ENCODE data around the gene GNG7.

The GNG7 gene

GRCh38 chr19:2700660-2701360 is 1.7 kb downstream of the GNG7 start:
- no peaks in the 10 kb centered on the region for H3K79me2 ChIP-seq (ENCODE audit: insufficient read depth, low read length)
- H3K4me2 ChIP-seq (ENCODE audit: insufficient read depth, low read length) = no peak overlapping the region
- no peaks in the 10 kb centered on the region for H3K9me3 ChIP-seq (ENCODE audit: insufficient read depth, low read length, severe bottlenecking)
- H4K20me1 ChIP-seq (ENCODE audit: insufficient read depth, low read length) = no peaks in the 10 kb centered on the region; the same call in 1 of the 2 replicates
- no peak overlapping the region for H3K9ac ChIP-seq (ENCODE audit: low read depth, low read length)
- no peaks in the 10 kb centered on the region for H3K27me3 ChIP-seq (ENCODE audit: insufficient read depth, low read length, poor library complexity)
- no peaks in the 10 kb centered on the region for H3K36me3 ChIP-seq (ENCODE audit: insufficient read depth, low read length)
- DNase-seq (no peak), ATAC-seq (ENCODE audit: insufficient read depth, low read depth) (no peak)
- H2AFZ ChIP-seq (ENCODE audit: low read depth, low read length) = no peak overlapping the region
- TF ChIP-seq CTCF (IDR thresholded peaks at IDR 0.05; ENCODE audit: borderline replicate concordance, extremely low read depth, low read length, poor library complexity, severe bottlenecking) = no peak
- TF ChIP-seq EZH2 (IDR thresholded peaks at IDR 0.05; ENCODE audit: borderline replicate concordance, low read depth, low read length, severe bottlenecking) = no peak
- no peak overlapping the region for H3K4me3 ChIP-seq (ENCODE audit: low read depth in 1 of 2, low read length in 2 of 2)
- H3K4me1 ChIP-seq (ENCODE audit: insufficient read depth, low read length) = no peaks in the 10 kb centered on the region
- H3K27ac ChIP-seq (ENCODE audit: low read length) = no peak overlapping the region

DNA sequence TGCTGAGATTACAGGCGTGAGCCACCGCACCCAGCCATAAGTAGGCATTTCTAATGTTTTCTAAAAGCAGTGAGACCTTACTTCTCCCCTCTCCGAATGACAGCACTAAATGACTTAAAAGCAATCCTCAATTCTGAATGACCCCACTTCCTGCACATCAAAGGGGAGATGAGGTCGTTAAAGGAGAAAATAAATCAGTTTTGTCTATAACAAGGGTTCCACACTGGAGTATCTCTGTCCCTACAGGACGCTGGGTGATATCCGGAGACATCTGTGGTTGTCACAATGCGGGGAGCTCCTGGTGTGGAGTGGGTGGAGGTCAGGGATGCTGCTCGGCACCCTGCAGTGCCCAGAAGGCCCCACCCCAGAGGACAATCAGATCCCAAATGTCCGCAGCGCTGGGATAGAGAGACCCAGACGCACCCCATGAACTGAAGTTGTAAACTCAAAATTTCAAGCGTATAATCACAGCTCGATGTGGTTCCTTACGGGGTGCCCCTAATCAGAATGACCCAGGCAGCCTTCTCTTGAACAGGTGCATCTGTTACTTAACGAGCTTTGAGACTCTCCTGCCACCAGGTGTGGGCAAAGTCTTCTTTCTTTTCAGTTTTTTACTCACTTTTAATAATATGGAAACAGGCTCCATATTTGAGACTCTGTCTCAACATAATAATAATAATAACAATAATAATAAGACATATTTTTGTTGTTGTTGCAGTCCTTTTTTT is 2.9 kb downstream of the GNG7 start:
- H3K27me3 ChIP-seq (ENCODE audit: insufficient read depth, low read length, poor library complexity) = no peaks in the 10 kb centered on the region
- TF ChIP-seq EZH2 (IDR thresholded peaks at IDR 0.05; ENCODE audit: borderline replicate concordance, low read depth, low read length, severe bottlenecking) = no peak
- no peak for TF ChIP-seq CTCF (IDR thresholded peaks at IDR 0.05; ENCODE audit: borderline replicate concordance, extremely low read depth, low read length, poor library complexity, severe bottlenecking)
- no peak overlapping the region for H3K9ac ChIP-seq (ENCODE audit: low read depth, low read length)
- no peak for DNase-seq
- H3K9me3 ChIP-seq (ENCODE audit: insufficient read depth, low read length, severe bottlenecking) = no peaks in the 10 kb centered on the region
- no peaks in the 10 kb centered on the region for H3K36me3 ChIP-seq (ENCODE audit: insufficient read depth, low read length)
- H3K79me2 ChIP-seq (ENCODE audit: insufficient read depth, low read length) = no peaks in the 10 kb centered on the region
- ATAC-seq (ENCODE audit: insufficient read depth, low read depth) = no peak
- H2AFZ ChIP-seq (ENCODE audit: low read depth, low read length) = no peak overlapping the region
- H3K27ac ChIP-seq (ENCODE audit: low read length) = no peak overlapping the region
- H4K20me1 ChIP-seq (ENCODE audit: insufficient read depth, low read length) = no peaks in the 10 kb centered on the region; the same call in 1 of the 2 replicates
- H3K4me1 ChIP-seq (ENCODE audit: insufficient read depth, low read length) = no peaks in the 10 kb centered on the region
- no peak overlapping the region for H3K4me3 ChIP-seq (ENCODE audit: low read depth in 1 of 2, low read length in 2 of 2)
- H3K4me2 ChIP-seq (ENCODE audit: insufficient read depth, low read length) = no peak overlapping the region

GRCh38 chr19:2694196-2694595 is 8.3 kb downstream of the GNG7 start:
- H3K9me3 ChIP-seq (ENCODE audit: insufficient read depth, low read length, severe bottlenecking) = no peaks in the 10 kb centered on the region
- ATAC-seq (ENCODE audit: insufficient read depth, low read depth) (no peak), DNase-seq (no peak)
- H3K36me3 ChIP-seq (ENCODE audit: insufficient read depth, low read length) = no peaks in the 10 kb centered on the region
- no peaks in the 10 kb centered on the region for H3K27me3 ChIP-seq (ENCODE audit: insufficient read depth, low read length, poor library complexity)
- no peak overlapping the region for H3K4me2 ChIP-seq (ENCODE audit: insufficient read depth, low read length)
- no peak overlapping the region for H3K27ac ChIP-seq (ENCODE audit: low read length)
- TF ChIP-seq EZH2 (IDR thresholded peaks at IDR 0.05; ENCODE audit: borderline replicate concordance, low read depth, low read length, severe bottlenecking) = no peak
- no peak for TF ChIP-seq CTCF (IDR thresholded peaks at IDR 0.05; ENCODE audit: borderline replicate concordance, extremely low read depth, low read length, poor library complexity, severe bottlenecking)
- no peak overlapping the region for H2AFZ ChIP-seq (ENCODE audit: low read depth, low read length)
- H3K79me2 ChIP-seq (ENCODE audit: insufficient read depth, low read length) = no peaks in the 10 kb centered on the region
- no peak overlapping the region for H3K9ac ChIP-seq (ENCODE audit: low read depth, low read length)
- no peaks in the 10 kb centered on the region for H4K20me1 ChIP-seq (ENCODE audit: insufficient read depth, low read length)
- no peaks in the 10 kb centered on the region for H3K4me1 ChIP-seq (ENCODE audit: insufficient read depth, low read length)
- no peak overlapping the region for H3K4me3 ChIP-seq (ENCODE audit: low read depth in 1 of 2, low read length in 2 of 2)
